Keratinocyte (primary cell): ENCODE results near the gene BOD1L1. TPM values are rescaled to one million over a fixed set of nuclear protein-coding genes. Genes with fewer than 3 reads are reported as not detected.

Experiments
- DNase-seq: peaks from one replicate; pipeline ENCODE4 v3.0.0-alpha.2; 2011; ENCODE audit warnings: low read depth, missing footprints, low spot score
- FAIRE-seq: peaks from 2 replicates; lab custom pipeline; 2011; peaks lifted over from hg19 to GRCh38; lab: Jason Lieb, UNC
- H2AFZ ChIP-seq: 2 replicates; pipeline ENCODE4 v1.6.0; 2012; ENCODE audit warnings: low read length, control low read depth, inconsistent platforms; ENCODE audit not compliant: control insufficient read depth
- H3K27ac ChIP-seq: 2 replicates; pipeline ENCODE4 v1.5.1; 2011; ENCODE audit warnings: low read length; ENCODE audit not compliant: control insufficient read depth, insufficient read depth
- H3K27me3 ChIP-seq: 3 replicates; pipeline ENCODE4 v1.6.0; 2011; ENCODE audit warnings: low read length; ENCODE audit not compliant: control insufficient read depth, insufficient read depth; ENCODE audit errors: extremely low read depth
- H3K36me3 ChIP-seq, 2 experiments: 2 replicates in 1 of 2; 3 replicates in 1 of 2; pipeline ENCODE4 v1.5.1; 2011; ENCODE audit warnings: low read length in 2 of 2, mild to moderate bottlenecking in 1 of 2; ENCODE audit not compliant: control insufficient read depth in 2 of 2, insufficient read depth in 2 of 2; ENCODE audit errors: extremely low read depth in 1 of 2
- H3K4me1 ChIP-seq: 3 replicates; pipeline ENCODE4 v1.5.1; 2011; ENCODE audit warnings: low read length; ENCODE audit not compliant: control insufficient read depth, insufficient read depth; ENCODE audit errors: extremely low read depth
- H3K4me2 ChIP-seq: 3 replicates; pipeline ENCODE4 v1.6.0; 2011; ENCODE audit warnings: low read depth, low read length; ENCODE audit not compliant: control insufficient read depth, insufficient read depth; ENCODE audit errors: extremely low read depth
- H3K4me3 ChIP-seq, 3 experiments: fragments of 200-600 bp in 1 of 3; sonication (generic) in 1 of 3; 2 replicates in 2 of 3; 3 replicates in 1 of 3; pipeline ENCODE4 v1.5.1; 2011 to 2016; ENCODE audit warnings: low read length in 3 of 3, mild to moderate bottlenecking in 3 of 3, control low read depth in 2 of 3, inconsistent platforms in 1 of 3, low read depth in 1 of 3, mixed read lengths in 1 of 3, mixed run types in 1 of 3, moderate library complexity in 1 of 3; ENCODE audit not compliant: control insufficient read depth in 2 of 3, insufficient read depth in 2 of 3; ENCODE audit errors: extremely low read depth in 1 of 3
- H3K79me2 ChIP-seq: 2 replicates; pipeline ENCODE4 v1.6.0; 2012; ENCODE audit warnings: low read length; ENCODE audit not compliant: control insufficient read depth, insufficient read depth
- H3K9ac ChIP-seq: 3 replicates; pipeline ENCODE4 v1.6.0; 2011; ENCODE audit warnings: low read length; ENCODE audit not compliant: control insufficient read depth, insufficient read depth; ENCODE audit errors: extremely low read depth
- H3K9me1 ChIP-seq: 3 replicates; pipeline ENCODE4 v1.6.0; 2011; ENCODE audit warnings: low read length; ENCODE audit not compliant: control insufficient read depth, insufficient read depth; ENCODE audit errors: extremely low read depth
- H3K9me3 ChIP-seq: 2 replicates; pipeline ENCODE4 v1.5.1; 2012; ENCODE audit warnings: low read depth, low read length; ENCODE audit not compliant: control insufficient read depth
- H4K20me1 ChIP-seq: 3 replicates; pipeline ENCODE4 v1.6.0; 2011; ENCODE audit warnings: low read length; ENCODE audit not compliant: control insufficient read depth, insufficient read depth; ENCODE audit errors: extremely low read depth
- CTCF ChIP-seq, 3 experiments: IDR thresholded peaks in 1 of 3; conservative IDR thresholded peaks in 1 of 3; optimal IDR thresholded peaks in 1 of 3; 2 replicates in 2 of 3; 3 replicates in 1 of 3; pipeline versions ENCODE3 to v1.5.1; 2011; ENCODE audit warnings: low read length in 3 of 3, mild to moderate bottlenecking in 3 of 3, moderate library complexity in 2 of 3, control low read depth in 1 of 3, inconsistent platforms in 1 of 3; ENCODE audit not compliant: insufficient read depth in 2 of 3; ENCODE audit errors: extremely low read depth in 1 of 3
- EZH2 ChIP-seq: IDR thresholded peaks from one replicate; pipeline ENCODE4 v1.6.1; 2012; ENCODE audit warnings: inconsistent platforms, mild to moderate bottlenecking, low read length, moderate library complexity
- dilution Hi-C: fragments of 300-500 bp; cut with MboI; formaldehyde crosslinking; loops from one replicate; pipeline ENCODE4 v1.7.0; 2020; ENCODE audit warnings: low sequenced_read_pairs; ENCODE audit not compliant: extremely low pct_ligation_motif_present
- polyA plus RNA-seq, 5 experiments: library from polyadenylated mRNA; depleted of rRNA in 3 of 5; stranded (reverse) in 3 of 5; stranded (forward) in 1 of 5; unstranded in 1 of 5; fragments of >200 nt; gene quantifications; 1 replicate in 1 of 5; 2 replicates in 3 of 5; 3 replicates in 1 of 5; pipeline versions ENCODE4 v1.2.1 to v1.2.3, GENCODE V29; 2011 to 2012; ENCODE audit warnings: missing spikeins in 2 of 5, low read depth in 1 of 5, low replicate concordance in 1 of 5

BOD1L1 gene
- polyA plus RNA-seq, 1 donor (not counting 4 experiments of a cell fraction or from before 2014, with no cell fraction given): 20.6 TPM

DNA sequence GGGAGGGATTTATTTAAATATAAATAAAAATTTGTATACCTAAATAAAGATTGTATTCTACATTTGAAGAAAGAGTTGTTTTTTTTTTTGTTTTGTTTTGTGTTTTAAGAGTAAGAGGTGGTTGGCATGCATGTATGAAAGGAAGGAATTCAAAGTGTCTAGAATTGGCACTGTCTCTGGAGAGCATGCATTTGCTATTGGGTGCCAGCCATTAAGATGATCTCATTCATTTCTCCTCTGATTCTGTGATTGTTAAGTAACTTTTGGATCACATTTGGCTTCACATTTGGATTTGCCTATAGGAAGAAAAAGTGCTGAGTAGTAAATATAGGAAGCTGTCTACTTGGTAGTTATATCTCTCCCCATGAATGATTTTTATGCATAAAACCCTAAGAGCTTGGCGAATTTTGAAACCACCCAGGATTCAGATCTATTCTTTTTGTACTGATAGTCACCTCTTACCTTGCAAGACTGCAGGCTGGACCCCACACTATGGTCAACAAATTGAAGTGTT, 7.8 kb upstream of the BOD1L1 start:
- DNase-seq (no peak), FAIRE-seq (no peak)
- no peak overlapping the region for H3K27ac ChIP-seq

GRCh38 chr4:13633671-13634070, 6.1 kb upstream of the BOD1L1 start:
- DNase-seq (no peak), FAIRE-seq (no peak)
- Histone ChIP-seq H3K27ac (no peak overlapping the region), H2AFZ (no peak overlapping the region), H3K9me1 (no peaks in the 10 kb centered on the region), H3K4me1 (no peaks in the 10 kb centered on the region), H3K27me3 (no peaks in the 10 kb centered on the region), H4K20me1 (no peaks in the 10 kb centered on the region), H3K36me3 (no peaks in the 10 kb centered on the region), H3K9ac (no peak overlapping the region), H3K4me3 (no peak overlapping the region), H3K9me3 (no peaks in the 10 kb centered on the region), H3K79me2 (no peaks in the 10 kb centered on the region), H3K4me2 (no peak overlapping the region)
- TF ChIP-seq EZH2 (no peak), CTCF (optimal IDR thresholded peaks at IDR 0.05 in 1 of 3, IDR thresholded peaks at IDR 0.05 in 1 of 3, conservative IDR thresholded peaks at IDR 0.05 in 1 of 3; ENCODE audit: extremely low read depth in 1 of 3, insufficient read depth in 2 of 3, low read length in 3 of 3) (no peak)
- dilution Hi-C loops: no loop called here

More for the DNA sequence above, 7.8 kb upstream of the BOD1L1 start:
- H3K9ac ChIP-seq: no peak overlapping the region
- no peaks in the 10 kb centered on the region for H3K9me3 ChIP-seq
- TF ChIP-seq CTCF (optimal IDR thresholded peaks at IDR 0.05 in 1 of 3, IDR thresholded peaks at IDR 0.05 in 1 of 3, conservative IDR thresholded peaks at IDR 0.05 in 1 of 3; ENCODE audit: extremely low read depth in 1 of 3, insufficient read depth in 2 of 3, low read length in 3 of 3): no peak
- no peak for TF ChIP-seq EZH2
- no peaks in the 10 kb centered on the region for H3K27me3 ChIP-seq
- no peaks in the 10 kb centered on the region for H4K20me1 ChIP-seq
- H3K79me2 ChIP-seq: no peaks in the 10 kb centered on the region
- dilution Hi-C loops: no loop called here
- H3K4me2 ChIP-seq: no peak overlapping the region
- H3K4me1 ChIP-seq: peaks cover 7% of the 10 kb centered on the region
- H2AFZ ChIP-seq: no peak overlapping the region
- H3K36me3 ChIP-seq: no peaks in the 10 kb centered on the region
- no peaks in the 10 kb centered on the region for H3K9me1 ChIP-seq
- no peak overlapping the region for H3K4me3 ChIP-seq
